Measurements from ENCODE around the gene PXYLP1. TPM values are rescaled to one million over a fixed set of nuclear protein-coding genes. Genes with fewer than 3 reads are reported as not detected.

The PXYLP1 gene
- total and polyA plus RNA-seq, 2 of the 8 experiments (the other 6 are each of a cell fraction or from before 2014, with no cell fraction given): 19.4 to 20.6 TPM

- no peak for FAIRE-seq
- H3K4me3 ChIP-seq (ENCODE audit: extremely low read depth in 1 of 4, insufficient read depth in 2 of 4, low read depth in 3 of 4, low read length in 4 of 4): no peak overlapping the region
- peaks cover 0 to 4% of the 10 kb centered on the region in 2 experiments; a peak in 1 of 4 replicates for H3K79me2 ChIP-seq (ENCODE audit: control insufficient read depth in 1 of 2, insufficient read depth in 2 of 2, low read length in 2 of 2)
- peaks cover 2 to 7% of the 10 kb centered on the region in 2 experiments for H4K20me1 ChIP-seq (replicated peaks in 1 of 2; ENCODE audit: control insufficient read depth in 1 of 2, insufficient read depth in 2 of 2, low read length in 2 of 2)
- no peaks in the 10 kb centered on the region for H3K36me3 ChIP-seq (ENCODE audit: control insufficient read depth in 2 of 4, insufficient read depth in 4 of 4, low read length in 3 of 4)
- no peak overlapping the region for H3K9ac ChIP-seq (replicated peaks in 1 of 4; ENCODE audit: extremely low read depth in 1 of 4, low read depth in 3 of 4, low read length in 3 of 4)
- WGBS, 2 experiments (ENCODE audit: extremely low coverage in 1 of 2, insufficient coverage in 1 of 2, insufficient read length in 1 of 2, insufficient replicate concordance in 2 of 2, low coverage in 1 of 2, low lambda C conversion rate in 2 of 2, missing lambda C conversion rate in 1 of 2): 82% methylated on average over 5 of the region's 5 CpGs; no CpG with 5 or more reads in 1 of the 2 experiments
- H2AK5ac ChIP-seq (ENCODE audit: low read depth, low read length): no peak overlapping the region
- no peaks in the 10 kb centered on the region for H3K4me1 ChIP-seq (replicated peaks in 1 of 4; ENCODE audit: control insufficient read depth in 3 of 4, insufficient read depth in 4 of 4, low read length in 3 of 4)
- H3K23ac ChIP-seq (ENCODE audit: insufficient read length): no peak overlapping the region
- H2BK120ac ChIP-seq (replicated peaks; ENCODE audit: low read depth, low read length): no peak overlapping the region
- H3K4ac ChIP-seq (replicated peaks; ENCODE audit: insufficient read length, low read depth, low read length): no peak overlapping the region
- no peak overlapping the region for H2BK15ac ChIP-seq (ENCODE audit: low read length)
- no peak overlapping the region for H4K5ac ChIP-seq (ENCODE audit: insufficient read length, low read depth, low read length)
- H3K14ac ChIP-seq (ENCODE audit: insufficient read length): no peak overlapping the region
- no peaks in the 10 kb centered on the region for H3K23me2 ChIP-seq (ENCODE audit: low read depth, low read length)
- H3K9me3 ChIP-seq (ENCODE audit: insufficient read depth in 2 of 2, low read depth in 1 of 2, low read length in 1 of 2): no peaks in the 10 kb centered on the region
- peaks cover 5% of the 10 kb centered on the region for H3K79me1 ChIP-seq (ENCODE audit: low read depth, low read length)
- no peak overlapping the region for H4K8ac ChIP-seq (ENCODE audit: extremely low read depth, insufficient read depth, low read length)
- no peak overlapping the region for H4K91ac ChIP-seq (replicated peaks; ENCODE audit: insufficient read length, low read length)
- no peak overlapping the region for H3K27ac ChIP-seq (ENCODE audit: low read depth, low read length)
- H3K56ac ChIP-seq (replicated peaks; ENCODE audit: insufficient read length, low read depth, low read length): no peak overlapping the region
- H3K4me2 ChIP-seq (ENCODE audit: insufficient read depth in 1 of 2, low read depth in 2 of 2, low read length in 2 of 2): no peak overlapping the region
- H3K27me3 ChIP-seq (replicated peaks in 1 of 4; ENCODE audit: control insufficient read depth in 3 of 4, extremely low read depth in 1 of 4, insufficient read depth in 3 of 4, low read length in 3 of 4): no peaks in the 10 kb centered on the region
- no peak overlapping the region for H3K18ac ChIP-seq (ENCODE audit: extremely low read depth, low read length)
- H2BK12ac ChIP-seq (ENCODE audit: low read depth, low read length): no peak overlapping the region
- H2AFZ ChIP-seq (ENCODE audit: low read length): no peak overlapping the region
- no peak for DNase-seq (ENCODE audit: low read depth in 1 of 2, low spot score in 2 of 2)
- ChIA-PET CTCF (ENCODE audit: partially characterized antibody) (interaction anchor here (0.6 to 3.0 kb wide), 6 partner anchors 10 to 116 kb away, joined by 3 to 9 read pairs (median 6); partner anchors contain the start of gene PXYLP1), POLR2A (ENCODE audit: partially characterized antibody) (no interaction called here)
- TF ChIP-seq SP1 (IDR thresholded peaks at IDR 0.05; ENCODE audit: low read depth, low read length) (peak; percentile 48; the same call in 1 of the 2 replicates), EGR1 (IDR thresholded peaks at IDR 0.05; ENCODE audit: borderline replicate concordance, low read depth, low read length) (0 out of 2 replicates have a peak, but pooled peaks have one; percentile 19), CHD1 (IDR thresholded peaks at IDR 0.05; ENCODE audit: low read depth, low read length) (no peak), USF2 (IDR thresholded peaks at IDR 0.05; ENCODE audit: low read length) (peak; percentile 56)
- no peak overlapping the region for H2BK20ac ChIP-seq (ENCODE audit: low read length)
- no peak overlapping the region for H2BK5ac ChIP-seq (ENCODE audit: low read depth, low read length)
Measured at GRCh38 chr3:141250342-141250741, 18.7 kb downstream of the PXYLP1 start.
